Breast epithelium (tissue), 4 donors: Measurements from ENCODE around the gene WNK2. TPM values are rescaled to one million over a fixed set of nuclear protein-coding genes. Genes with fewer than 3 reads are reported as not detected.

Experiments used
- DNase-seq, 2 donors: peaks; one replicate each; pipeline ENCODE4 v3.0.0-alpha.2; 2019; ENCODE audit warnings: low spot score in 2 of 2
- H3K27ac ChIP-seq, 2 donors: fragments of 200-600 bp; sonication (generic) in 1 of 2; one replicate each; pipeline ENCODE4 v1.5.1; 2016 to 2019; ENCODE audit warnings: mild to moderate bottlenecking in 1 of 2
- H3K27me3 ChIP-seq, 2 donors: fragments of 200-600 bp; sonication (generic) in 1 of 2; one replicate each; pipeline versions ENCODE4 v1.5.1 to v1.6.0; 2017 to 2019; ENCODE audit warnings: control low read depth in 1 of 2, mild to moderate bottlenecking in 1 of 2
- H3K36me3 ChIP-seq: fragments of 200-600 bp; one replicate; pipeline ENCODE4 v1.5.1; 2019
- H3K4me1 ChIP-seq, 2 donors: fragments of 200-600 bp; sonication (generic); one replicate each; pipeline ENCODE4 v1.5.1; 2016 to 2019; ENCODE audit warnings: control low read depth in 1 of 2
- H3K4me3 ChIP-seq, 3 donors: fragments of 200-600 bp; sonication (generic); 1 replicate in 2 of 3; 2 replicates in 1 of 3; pipeline ENCODE4 v1.5.1; 2016 to 2019; ENCODE audit warnings: mild to moderate bottlenecking in 3 of 3, moderate library complexity in 2 of 3
- H3K9me3 ChIP-seq, 2 donors: fragments of 200-600 bp; sonication (generic) in 1 of 2; one replicate each; pipeline ENCODE4 v1.5.1; 2016 to 2019; ENCODE audit warnings: control low read depth in 1 of 2
- POLR2A ChIP-seq: fragments of 450-650 bp; IDR thresholded peaks from one replicate; pipeline ENCODE4 v1.6.1; 2016; ENCODE audit warnings: antibody characterized with exemption, mild to moderate bottlenecking, moderate library complexity
- POLR2AphosphoS5 ChIP-seq, 3 donors: sonication (generic); formaldehyde crosslinking; IDR thresholded peaks; one replicate each; pipeline ENCODE4 v1.6.1; 2017; ENCODE audit warnings: antibody characterized with exemption in 3 of 3
- intact Hi-C: fragments of 100-400 bp; cut with DNase I; formaldehyde crosslinking; loops from one replicate; pipeline ENCODE4 v1.15.1; 2023; ENCODE audit warnings: low total_unique reads
- total RNA-seq, 3 donors: library from RNA; depleted of rRNA; stranded (reverse); fragments of >200 nt; gene quantifications; one replicate each; pipeline ENCODE4 v1.1.0, GENCODE V29; 2016
- TF ChIP-seq, protein P1 (sequence below), 3 donors: fragments of 450-650 bp; IDR thresholded peaks; one replicate each; pipeline ENCODE4 v1.5.1; 2016 to 2017; ENCODE audit warnings: antibody characterized with exemption in 3 of 3, mild to moderate bottlenecking in 3 of 3, moderate library complexity in 3 of 3

The WNK2 gene
- total RNA-seq, 3 donors from 2014 or later = 9.1 to 28.5 TPM; not detected in 1

- no peaks in the 10 kb centered on the region for H3K9me3 ChIP-seq
- intact Hi-C loops = no loop called here
- no peak overlapping the region for H3K4me3 ChIP-seq
- TF ChIP-seq POLR2A (no peak), POLR2AphosphoS5 (IDR thresholded peaks at IDR 0.05) (no peak)
- TF ChIP-seq, protein P1, sequence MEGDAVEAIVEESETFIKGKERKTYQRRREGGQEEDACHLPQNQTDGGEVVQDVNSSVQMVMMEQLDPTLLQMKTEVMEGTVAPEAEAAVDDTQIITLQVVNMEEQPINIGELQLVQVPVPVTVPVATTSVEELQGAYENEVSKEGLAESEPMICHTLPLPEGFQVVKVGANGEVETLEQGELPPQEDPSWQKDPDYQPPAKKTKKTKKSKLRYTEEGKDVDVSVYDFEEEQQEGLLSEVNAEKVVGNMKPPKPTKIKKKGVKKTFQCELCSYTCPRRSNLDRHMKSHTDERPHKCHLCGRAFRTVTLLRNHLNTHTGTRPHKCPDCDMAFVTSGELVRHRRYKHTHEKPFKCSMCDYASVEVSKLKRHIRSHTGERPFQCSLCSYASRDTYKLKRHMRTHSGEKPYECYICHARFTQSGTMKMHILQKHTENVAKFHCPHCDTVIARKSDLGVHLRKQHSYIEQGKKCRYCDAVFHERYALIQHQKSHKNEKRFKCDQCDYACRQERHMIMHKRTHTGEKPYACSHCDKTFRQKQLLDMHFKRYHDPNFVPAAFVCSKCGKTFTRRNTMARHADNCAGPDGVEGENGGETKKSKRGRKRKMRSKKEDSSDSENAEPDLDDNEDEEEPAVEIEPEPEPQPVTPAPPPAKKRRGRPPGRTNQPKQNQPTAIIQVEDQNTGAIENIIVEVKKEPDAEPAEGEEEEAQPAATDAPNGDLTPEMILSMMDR (IDR thresholded peaks at IDR 0.05) = no peak
- H3K27ac ChIP-seq = peak overlapping the region; percentile 82 to 92
- peaks cover 0 to 20% of the 10 kb centered on the region in 2 donors for H3K4me1 ChIP-seq
- H3K27me3 ChIP-seq = no peaks in the 10 kb centered on the region
- DNase-seq = no peak
- no peaks in the 10 kb centered on the region for H3K36me3 ChIP-seq
Measured at GRCh38 chr9:93203026-93203717, 19.2 kb downstream of the WNK2 start.

DNA sequence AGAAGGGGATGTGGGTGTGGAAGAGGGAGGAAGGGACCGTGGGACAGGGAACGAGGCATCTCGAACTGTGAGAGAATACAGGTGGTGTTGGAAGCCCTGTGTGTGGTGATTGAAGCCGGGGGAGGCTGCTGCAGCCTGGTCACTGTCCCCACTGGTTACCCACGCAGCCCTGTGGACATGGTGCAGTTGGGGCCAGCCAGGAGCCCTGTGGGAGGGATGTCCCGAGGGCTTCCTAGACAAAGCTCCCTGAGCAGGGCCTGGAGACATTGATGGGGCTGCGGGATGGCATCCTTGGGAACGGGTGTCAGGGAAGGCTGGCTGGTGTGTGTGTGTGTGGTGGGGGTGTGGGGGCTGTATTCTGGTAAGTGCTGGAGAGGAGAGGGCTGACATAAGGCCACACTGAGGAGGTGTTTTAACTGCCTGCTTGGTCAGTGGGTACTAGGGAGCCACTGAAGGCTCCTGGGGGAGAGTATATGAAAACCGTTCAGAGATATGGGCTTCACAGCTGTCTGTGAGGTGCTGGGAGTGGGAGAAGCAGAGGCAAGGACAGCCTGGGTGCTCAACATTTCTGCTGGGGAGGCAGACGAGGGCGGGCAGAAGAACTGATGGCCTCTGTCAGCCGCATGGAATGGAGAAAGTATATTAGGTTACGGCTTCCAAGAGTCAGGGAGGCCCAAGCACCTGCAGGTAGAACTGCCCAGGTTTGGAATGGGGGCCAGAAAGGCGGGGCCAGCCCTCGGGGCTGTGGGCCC, 20.0 kb downstream of the WNK2 start:
- peaks cover 0 to 20% of the 10 kb centered on the region in 2 donors for H3K4me1 ChIP-seq
- no peak for DNase-seq
- H3K27me3 ChIP-seq = no peaks in the 10 kb centered on the region
- no peak overlapping the region for H3K27ac ChIP-seq
- H3K4me3 ChIP-seq = no peak overlapping the region
- no peaks in the 10 kb centered on the region for H3K36me3 ChIP-seq
- intact Hi-C loops = no loop called here
- TF ChIP-seq, protein P1 (IDR thresholded peaks at IDR 0.05) = no peak
- TF ChIP-seq POLR2A (no peak), POLR2AphosphoS5 (IDR thresholded peaks at IDR 0.05) (no peak)
- no peaks in the 10 kb centered on the region for H3K9me3 ChIP-seq

DNA sequence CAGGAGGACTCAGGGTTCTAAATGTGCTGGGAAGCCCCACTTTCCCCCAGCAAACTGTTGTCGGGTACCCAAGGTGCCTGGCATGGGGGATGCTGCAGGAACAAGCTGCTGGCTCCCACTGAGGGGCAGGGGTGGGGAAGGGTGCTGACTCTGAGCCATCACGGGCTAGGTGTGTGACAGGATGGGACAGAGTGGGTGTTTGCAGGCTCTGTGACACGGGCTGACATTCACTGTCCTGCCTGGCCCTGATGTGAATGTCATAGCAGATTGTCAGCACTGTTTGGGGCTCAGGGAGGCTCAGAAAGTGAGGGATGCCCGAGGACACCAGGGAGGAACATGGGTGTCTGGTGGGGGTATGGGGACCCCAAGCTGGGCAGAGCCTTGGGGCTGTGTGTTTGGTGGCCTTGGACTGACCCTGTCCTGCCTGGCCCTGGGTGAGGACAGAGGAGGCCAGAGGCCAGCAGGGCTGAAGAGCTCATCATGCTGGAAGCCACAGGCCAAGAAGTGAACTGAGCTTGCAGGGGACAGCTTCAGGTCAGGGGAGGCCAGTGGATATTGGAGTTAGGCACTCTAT, 20.6 kb downstream of the WNK2 start:
- no peaks in the 10 kb centered on the region for H3K36me3 ChIP-seq
- TF ChIP-seq, protein P1 (IDR thresholded peaks at IDR 0.05) = no peak
- TF ChIP-seq POLR2A (no peak), POLR2AphosphoS5 (IDR thresholded peaks at IDR 0.05) (no peak)
- no peaks in the 10 kb centered on the region for H3K9me3 ChIP-seq
- H3K27ac ChIP-seq = peak overlapping the region in 1 of 2 donors; percentile 25
- no peak overlapping the region for H3K4me3 ChIP-seq
- H3K27me3 ChIP-seq = no peaks in the 10 kb centered on the region
- no peak for DNase-seq
- H3K4me1 ChIP-seq = peaks cover 0 to 20% of the 10 kb centered on the region in 2 donors
- intact Hi-C loops = no loop called here

DNA sequence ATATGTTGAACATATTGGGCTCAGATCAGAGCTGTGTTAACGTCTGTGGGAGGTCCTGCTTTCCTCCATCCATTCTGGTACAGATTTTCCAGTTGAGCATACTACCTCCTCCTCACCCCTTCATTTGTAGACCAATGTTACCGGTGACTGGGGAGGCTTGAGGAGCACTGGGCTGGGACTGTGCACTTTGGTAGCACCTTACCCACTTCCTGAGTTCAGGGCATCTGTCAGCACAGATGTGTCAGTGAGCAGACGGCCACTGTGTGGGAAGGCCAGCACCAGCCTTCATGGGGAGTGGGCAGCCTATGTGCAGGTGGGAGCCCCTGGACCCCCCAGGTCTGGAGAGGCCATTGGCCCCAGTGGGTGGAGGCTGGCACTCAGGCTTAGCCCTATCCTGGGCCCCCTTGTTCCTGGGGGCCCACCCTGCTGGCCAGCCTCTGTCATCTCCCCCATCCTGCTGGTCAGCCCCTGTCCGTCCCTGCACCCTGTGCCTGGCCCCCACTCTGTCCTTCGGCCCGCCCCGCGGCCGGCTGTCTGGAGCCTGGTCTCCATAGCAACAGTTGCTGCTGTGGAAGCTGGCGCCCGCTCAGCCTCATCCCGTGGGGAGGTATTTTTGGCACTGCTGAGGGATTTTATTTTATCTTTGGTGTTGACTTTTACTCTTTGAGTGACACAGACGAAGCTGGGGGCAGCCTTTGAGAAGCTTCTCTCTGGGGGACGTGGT, 21.3 kb downstream of the WNK2 start:
- peaks cover 0 to 20% of the 10 kb centered on the region in 2 donors for H3K4me1 ChIP-seq
- peak overlapping the region in 1 of 2 donors; percentile 25 for H3K27ac ChIP-seq
- DNase-seq = no peak
- TF ChIP-seq, protein P1 (IDR thresholded peaks at IDR 0.05) = no peak
- TF ChIP-seq POLR2A (no peak), POLR2AphosphoS5 (IDR thresholded peaks at IDR 0.05) (no peak)
- intact Hi-C loops = no loop called here
- no peaks in the 10 kb centered on the region for H3K9me3 ChIP-seq
- H3K4me3 ChIP-seq = no peak overlapping the region
- H3K27me3 ChIP-seq = no peaks in the 10 kb centered on the region
- H3K36me3 ChIP-seq = no peaks in the 10 kb centered on the region
